GM12865 (cell line): Measurements from ENCODE around the gene MIB1.

Experiments
- DNase-seq: peaks from one replicate; pipeline ENCODE4 v3.0.0; 2010; ENCODE audit warnings: low read depth
- H3K4me3 ChIP-seq: 2 replicates; pipeline ENCODE4 v1.5.1; 2011; ENCODE audit warnings: mild to moderate bottlenecking, low read depth, low read length, control low read depth
- CTCF ChIP-seq: IDR thresholded peaks from 2 replicates; pipeline ENCODE4 v1.5.1; 2011; ENCODE audit warnings: low read length, control low read depth, low read depth, inconsistent platforms; ENCODE audit not compliant: insufficient read depth; ENCODE audit errors: missing control alignments

The MIB1 gene

DNA sequence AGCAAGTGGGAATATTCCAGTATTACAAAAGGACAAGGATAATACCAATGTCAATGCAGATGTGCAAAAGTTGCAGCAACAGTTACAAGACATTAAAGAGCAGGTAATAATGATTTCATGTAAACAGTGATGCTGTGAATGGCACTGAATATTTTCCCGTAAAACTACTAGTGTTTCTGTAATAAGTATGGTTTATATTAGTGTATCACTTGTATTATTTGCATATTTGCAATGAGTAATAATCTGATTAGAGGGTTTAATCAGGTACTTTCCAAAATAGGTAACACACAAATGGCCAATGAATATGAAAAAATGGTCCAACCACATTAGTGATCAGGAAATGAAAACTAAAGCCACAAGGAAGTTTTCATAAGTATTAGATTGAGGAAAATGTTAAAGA is 118.0 kb downstream of the MIB1 start:
- no peak for DNase-seq
- no peak for TF ChIP-seq CTCF
- no peak overlapping the region for H3K4me3 ChIP-seq

DNA sequence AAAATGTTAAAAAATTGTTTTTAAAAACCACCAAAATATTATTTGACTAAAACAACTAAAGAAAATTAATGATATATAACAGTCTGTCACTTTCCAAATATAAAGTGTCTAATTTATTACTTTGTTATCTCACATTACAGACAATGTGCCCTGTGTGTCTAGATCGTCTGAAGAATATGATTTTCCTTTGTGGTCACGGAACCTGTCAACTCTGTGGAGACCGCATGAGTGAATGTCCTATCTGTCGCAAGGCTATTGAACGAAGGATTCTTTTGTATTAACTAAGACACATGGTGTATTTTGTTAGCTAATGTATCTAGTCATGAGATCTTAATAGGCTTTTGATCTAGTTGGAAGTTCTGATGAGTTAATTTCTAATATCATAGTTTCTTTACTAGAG is 123.8 kb downstream of the MIB1 start:
- TF ChIP-seq CTCF = no peak
- no peak overlapping the region for H3K4me3 ChIP-seq
- DNase-seq = no peak

- no peak overlapping the region for H3K4me3 ChIP-seq
- no peak for TF ChIP-seq CTCF
- DNase-seq = no peak
These were observed 124.5 kb downstream of the MIB1 start for GRCh38 chr18:21865043-21865442.

- H3K4me3 ChIP-seq = no peak overlapping the region
- no peak for TF ChIP-seq CTCF
- no peak for DNase-seq
These were observed 128.2 kb downstream of the MIB1 start for GRCh38 chr18:21868770-21869169.

DNA sequence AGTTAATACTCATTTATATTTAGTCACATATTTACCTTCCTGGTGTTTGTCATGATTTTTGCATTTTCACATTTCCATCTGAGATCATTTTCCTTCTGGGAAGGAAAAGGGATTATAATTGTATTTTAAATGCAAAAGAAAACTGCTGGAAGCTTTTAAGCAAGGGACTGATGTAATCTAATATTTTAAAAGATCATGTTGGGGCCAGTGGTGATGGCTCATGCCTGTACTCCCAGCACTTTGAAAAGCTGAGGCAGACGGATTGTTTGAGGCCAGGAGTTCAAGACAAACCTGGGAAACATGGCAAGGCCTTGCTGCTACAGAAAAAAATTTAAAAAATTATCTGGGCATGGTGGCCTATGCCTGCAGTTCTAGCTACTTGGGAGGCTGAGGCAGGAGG is 149.0 kb downstream of the MIB1 start:
- no peak for DNase-seq
- no peak overlapping the region for H3K4me3 ChIP-seq
- no peak for TF ChIP-seq CTCF

- DNase-seq = no peak
- no peak overlapping the region for H3K4me3 ChIP-seq
- no peak for TF ChIP-seq CTCF
These were observed 154.2 kb downstream of the MIB1 start for GRCh38 chr18:21894619-21895367.

GRCh38 chr18:21896732-21897336 is 156.2 kb downstream of the MIB1 start:
- DNase-seq = no peak

More at GRCh38 chr18:21896732-21897336, 156.2 kb downstream of the MIB1 start:
- no peak for TF ChIP-seq CTCF
- no peak overlapping the region for H3K4me3 ChIP-seq
